H1 (cell line): ENCODE data around the gene RNF5. TPM values are rescaled to one million over a fixed set of nuclear protein-coding genes. Genes with fewer than 3 reads are reported as not detected.

Experiments
- ATF3 ChIP-seq: IDR thresholded peaks from 2 replicates; pipeline ENCODE4 v1.6.1; 2011; ENCODE audit warnings: low read depth, mild to moderate bottlenecking, low read length; ENCODE audit not compliant: insufficient read depth
- CTCF ChIP-seq, 3 experiments: IDR thresholded peaks; 1 replicate in 2 of 3; 2 replicates in 1 of 3; pipeline versions ENCODE4 v1.5.1 to v1.6.1; 2011; ENCODE audit warnings: low read length in 3 of 3, mild to moderate bottlenecking in 3 of 3, inconsistent platforms in 2 of 3, low read depth in 1 of 3, moderate library complexity in 1 of 3; ENCODE audit not compliant: insufficient read depth in 1 of 3; ENCODE audit errors: control extremely low read depth in 1 of 3
- KDM5A ChIP-seq: fragments of 200-600 bp; IDR thresholded peaks from 2 replicates; pipeline ENCODE4 v1.7.1; 2012; ENCODE audit warnings: mild to moderate bottlenecking, low read length, inconsistent platforms, mixed read lengths
- SP2 ChIP-seq: IDR thresholded peaks from 2 replicates; pipeline ENCODE4 v1.6.1; 2012; ENCODE audit warnings: mild to moderate bottlenecking, low read length, inconsistent platforms
- ZNF274 ChIP-seq: IDR thresholded peaks from 2 replicates; pipeline ENCODE4 v1.7.0; 2012; ENCODE audit warnings: low read length, borderline replicate concordance; ENCODE audit errors: extremely low read depth
- polyA plus RNA-seq, 7 experiments: library from polyadenylated mRNA; depleted of rRNA in 3 of 7; stranded (reverse) in 5 of 7; unstranded in 2 of 7; fragments of >200 nt in 5 of 7; fragments of 200-250 nt in 2 of 7; gene quantifications; 1 replicate in 5 of 7; 2 replicates in 1 of 7; 4 replicates in 1 of 7; pipeline versions ENCODE4 v1.2.1 to v1.2.3, GENCODE V29; 2011 to 2013; ENCODE audit warnings: missing spikeins in 2 of 7, mixed read lengths in 2 of 7
- total RNA-seq: library from RNA; stranded (reverse); fragmentation: NEBNext Ultra II Directional; extraction: Animal tissue kit (Norgen Biotek cat#: 25700); gene quantifications from 2 replicates; pipeline ENCODE4 v1.2.1, GENCODE V29; 2021

The RNF5 gene
- total and polyA plus RNA-seq, 2 of the 8 experiments (the other 6 are each of a cell fraction or from before 2014, with no cell fraction given), result 90.0 to 158 TPM

- TF ChIP-seq CTCF (IDR thresholded peaks at IDR 0.05; ENCODE audit: control extremely low read depth in 1 of 3, insufficient read depth in 1 of 3, low read depth in 1 of 3, low read length in 3 of 3), result no peak
- no peak for TF ChIP-seq KDM5A
- no peak for TF ChIP-seq SP2
- TF ChIP-seq ZNF274, result no peak
- TF ChIP-seq ATF3, result no peak
These were observed 38.6 kb upstream of the RNF5 start (continued) for GRCh38 chr6:32139590-32139989.
